K562 (cell line): Measurements from ENCODE around the gene CNPY2. TPM values are rescaled to one million over a fixed set of nuclear protein-coding genes. Genes with fewer than 3 reads are reported as not detected.

ENCODE experiments used
- ATAC-seq: fragments of 200-7000 bp; cut with Tn5 transposase; 3 replicates; pipeline ENCODE4 v1.9.1; 2020; ENCODE audit warnings: moderate library complexity
- BruUV-seq: library from RNA; stranded (reverse); fragments of 400-500 nt; replicated peaks from 2 replicates; lab custom pipeline; 2021; lab: Mats Ljungman, UMichigan
- CTCF ChIA-PET: fragments of 300-600 bp; formaldehyde crosslinking; extraction: SDS; loops from one replicate; lab custom pipeline; 2021; ENCODE audit warnings: low intra/inter-chr PET ratio; lab: Yijun Ruan, JAX
- POLR2A ChIA-PET: fragments of 300-600, 350-650 bp; sonication (Branson Sonifier 250); formaldehyde crosslinking; extraction: SDS; loops from one replicate; lab custom pipeline; 2021; ENCODE audit warnings: antibody characterized with exemption, inconsistent platforms; lab: Yijun Ruan, JAX
- DNase-seq, 4 experiments: peaks; one replicate each; pipeline versions ENCODE4 v3.0.0 to v3.0.0-alpha.2; 2011 to 2018; ENCODE audit warnings: low spot score in 3 of 4, mixed read lengths in 3 of 4; ENCODE audit errors: extremely low read depth in 1 of 4
- FAIRE-seq: peaks from 2 replicates; lab custom pipeline; 2011; peaks lifted over from hg19 to GRCh38; lab: Jason Lieb, UNC
- H2AFZ ChIP-seq: 2 replicates; pipeline ENCODE4 v1.6.0; 2011; ENCODE audit warnings: low read depth, low read length, control low read depth, inconsistent platforms
- H3K27ac ChIP-seq: fragments of 200-600 bp; 3 replicates; pipeline ENCODE4 v1.8.0; 2011; ENCODE audit warnings: low read depth, mild to moderate bottlenecking, control low read depth, inconsistent platforms, low read length, moderate library complexity, mixed read lengths; ENCODE audit errors: extremely low read depth
- H3K27me3 ChIP-seq, 2 experiments: fragments of 300-600 bp in 1 of 2; 2 replicates in 1 of 2; 3 replicates in 1 of 2; pipeline versions ENCODE4 v1.6.0 to v1.8.0; 2011; ENCODE audit warnings: inconsistent platforms in 2 of 2, low read length in 2 of 2, mild to moderate bottlenecking in 1 of 2, mixed read lengths in 1 of 2, moderate library complexity in 1 of 2; ENCODE audit not compliant: control insufficient read depth in 2 of 2, insufficient read depth in 2 of 2
- H3K36me3 ChIP-seq: fragments of 300-600 bp; 3 replicates; pipeline ENCODE4 v1.8.0; 2011; ENCODE audit warnings: mild to moderate bottlenecking, low read length, inconsistent platforms; ENCODE audit not compliant: control insufficient read depth, insufficient read depth
- H3K4me1 ChIP-seq, 2 experiments: fragments of 200-600 bp in 1 of 2; replicated peaks in 1 of 2; 2 replicates in 1 of 2; 3 replicates in 1 of 2; pipeline versions ENCODE4 v1.5.1 to v1.8.0; 2011; ENCODE audit warnings: inconsistent platforms in 2 of 2, low read length in 2 of 2, mild to moderate bottlenecking in 1 of 2, mixed read lengths in 1 of 2, moderate library complexity in 1 of 2; ENCODE audit not compliant: control insufficient read depth in 2 of 2, insufficient read depth in 2 of 2
- H3K4me2 ChIP-seq: 2 replicates; pipeline ENCODE4 v1.6.1; 2011; ENCODE audit warnings: low read length, control low read depth, inconsistent platforms, mixed read lengths; ENCODE audit not compliant: insufficient read depth
- H3K4me3 ChIP-seq: fragments of 200-600 bp; sonication (generic), shearing (Covaris generic); 2 replicates; pipeline ENCODE4 v1.5.1; 2016; ENCODE audit warnings: control low read depth, inconsistent platforms
- H3K79me2 ChIP-seq: fragments of 200-600 bp; 3 replicates; pipeline ENCODE4 v1.8.0; 2011; ENCODE audit warnings: low read length, inconsistent platforms; ENCODE audit not compliant: control insufficient read depth, insufficient read depth
- H3K9ac ChIP-seq, 2 experiments: 2 replicates each; pipeline versions ENCODE4 v1.6.0 to v1.6.1; 2011; ENCODE audit warnings: low read depth in 2 of 2, low read length in 2 of 2, control low read depth in 1 of 2, inconsistent platforms in 1 of 2, mild to moderate bottlenecking in 1 of 2, mixed read lengths in 1 of 2; ENCODE audit not compliant: insufficient read depth in 1 of 2
- H3K9me1 ChIP-seq: one replicate; pipeline ENCODE4 v1.6.0; 2011; ENCODE audit warnings: inconsistent platforms, mild to moderate bottlenecking, low read length, moderate library complexity; ENCODE audit not compliant: control insufficient read depth, insufficient read depth
- H3K9me3 ChIP-seq: replicated peaks from 2 replicates; pipeline ENCODE4 v1.5.1; 2011; ENCODE audit warnings: low read depth, low read length, inconsistent platforms; ENCODE audit not compliant: control insufficient read depth, insufficient read depth
- H4K20me1 ChIP-seq: replicated peaks from 2 replicates; pipeline ENCODE4 v1.6.1; 2011; ENCODE audit warnings: low read length, inconsistent platforms, mixed read lengths; ENCODE audit not compliant: control insufficient read depth, insufficient read depth
- MAFK ChIP-seq: IDR thresholded peaks from 2 replicates; pipeline ENCODE4 v1.6.1; 2011; ENCODE audit warnings: low read length, improper control_type of control experiment
- MCM2 ChIP-seq: fragments of 450-650 bp; IDR thresholded peaks from 2 replicates; pipeline ENCODE4 v1.6.1; 2017; ENCODE audit warnings: low read depth, mild to moderate bottlenecking
- POLR2AphosphoS2 ChIP-seq: IDR thresholded peaks from 2 replicates; pipeline ENCODE4 v1.6.1; 2012; ENCODE audit warnings: low read length, improper control_type of control experiment
- RAD21 ChIP-seq, 2 experiments: fragments of 250-450 bp in 1 of 2; fragments of 450-650 bp in 1 of 2; sonication (Bioruptor Pico) in 1 of 2; formaldehyde crosslinking in 1 of 2; IDR thresholded peaks in 1 of 2; conservative IDR thresholded peaks in 1 of 2; 2 replicates each; pipeline versions ENCODE4 v1.4.0 to v1.8.0; 2020 to 2022; ENCODE audit warnings: mild to moderate bottlenecking in 2 of 2, moderate library complexity in 1 of 2
- RBFOX2 ChIP-seq: fragments of 200-400 bp; formaldehyde crosslinking; IDR thresholded peaks from 2 replicates; pipeline ENCODE4 v1.6.1; 2017; ENCODE audit warnings: low read depth, mild to moderate bottlenecking, low read length, moderate library complexity
- REST ChIP-seq, 2 experiments: fragments of 450-650 bp; formaldehyde crosslinking in 1 of 2; IDR thresholded peaks; 2 replicates each; pipeline versions ENCODE4 v1.4.0 to v1.6.1; 2014 to 2020; ENCODE audit warnings: mild to moderate bottlenecking in 2 of 2, borderline replicate concordance in 1 of 2, low read depth in 1 of 2
- TFAP4 ChIP-seq: sonication (generic); formaldehyde crosslinking; IDR thresholded peaks from 2 replicates; pipeline ENCODE4 v1.8.0; 2022; ENCODE audit warnings: missing genetic modification reagents, mild to moderate bottlenecking, moderate library complexity, borderline replicate concordance
- THRA ChIP-seq: fragments of 450-650 bp; IDR thresholded peaks from 2 replicates; pipeline ENCODE4 v1.6.1; 2017; ENCODE audit warnings: mild to moderate bottlenecking, moderate library complexity
- ZBTB9 ChIP-seq: fragments of 450-650 bp; formaldehyde crosslinking; IDR thresholded peaks from 2 replicates; pipeline ENCODE4 v1.4.0; 2020; ENCODE audit warnings: mild to moderate bottlenecking, moderate library complexity
- WGBS: fragments of 100-300 bp; shearing (Covaris generic); methylation state at CpG from one replicate; pipeline ENCODE4 v1.1.6; 2016; ENCODE audit warnings: low coverage, mixed read lengths; ENCODE audit not compliant: insufficient coverage; ENCODE audit errors: missing lambda C conversion rate; 5-methylcytosine and 5-hydroxymethylcytosine counted together
- in situ Hi-C: fragments of 300-500 bp; cut with MboI; formaldehyde crosslinking; loops from 4 replicates; pipeline ENCODE4 v1.15.0; 2018; ENCODE audit warnings: inconsistent platforms, mixed read lengths
- intact Hi-C: fragments of 100-400 bp; cut with micrococcal nuclease; formaldehyde crosslinking; loops from 2 replicates; pipeline ENCODE4 v1.14.2; 2022
- polyA plus RNA-seq, 8 experiments: library from polyadenylated mRNA; depleted of rRNA in 4 of 8; stranded (reverse) in 5 of 8; unstranded in 3 of 8; fragments of >200 nt; fragmentation: Nextera tagmentation in 2 of 8; fragmentation: Illumina TruSeq in 1 of 8; extraction: Ambion mirVana in 2 of 8; extraction: Trizol in 1 of 8; gene quantifications; 2 replicates each; pipeline versions ENCODE4 v1.2.1 to v1.2.3, GENCODE V29; 2011 to 2014; ENCODE audit warnings: inconsistent platforms in 1 of 8, missing spikeins in 1 of 8
- total RNA-seq, 7 experiments: library from RNA; depleted of rRNA in 6 of 7; stranded (reverse); fragments of >200 nt in 6 of 7; fragmentation: Illumina TruSeq in 2 of 7; extraction: Trizol in 2 of 7; gene quantifications; 2 replicates each; pipeline versions ENCODE4 v1.2.1 to v1.2.3, GENCODE V29; 2011 to 2021; ENCODE audit warnings: low replicate concordance in 1 of 7

CNPY2 gene
- total and polyA plus RNA-seq, 9 of the 15 experiments (the other 6 are each of a cell fraction or from before 2014, with no cell fraction given): 33.8 to 190 (median 138) TPM

GRCh38 chr12:56346675-56347074 lies 30.9 kb upstream of the CNPY2 start:
- Histone ChIP-seq H3K4me1 (no peaks in the 10 kb centered on the region; a peak in 1 of 5 replicates), H2AFZ (no peak overlapping the region), H3K79me2 (no peaks in the 10 kb centered on the region), H3K9ac (0 out of 4 replicates have a peak overlapping the region, but pooled peaks of 1 of the 2 experiments have one; percentile 36), H3K9me3 (no peaks in the 10 kb centered on the region), H3K9me1 (peaks cover 4% of the 10 kb centered on the region), H3K27ac (no peak overlapping the region), H3K36me3 (peaks cover 77% of the 10 kb centered on the region; the same call in 2 of the 3 replicates), H3K4me3 (no peak overlapping the region), H3K4me2 (no peak overlapping the region), H3K27me3 (no peaks in the 10 kb centered on the region), H4K20me1 (no peaks in the 10 kb centered on the region)
- peak; percentile 73 for ATAC-seq
- ChIA-PET CTCF (no interaction called here), POLR2A (interaction anchor here (0.9 to 19.4 kb wide), 3 partner anchors 4 to 14 kb away, joined by 3 to 274 read pairs (median 274); partner anchors contain the start of genes APOF, IL23A, PAN2 and STAT2)
- no TSS peak for BruUV-seq
- in situ Hi-C loops (no loop called here), intact Hi-C loops (no loop called here)
- peak in 1 of 4 experiments; percentile 43 for DNase-seq
- no peak for FAIRE-seq
- 72% methylated on average over 5 of the region's 7 CpGs for WGBS
- TF ChIP-seq TFAP4 (CRISPR knock-in tag): peak; percentile 42; the same call in 1 of the 2 replicates
- TF ChIP-seq POLR2AphosphoS2: no peak
- TF ChIP-seq REST (IDR thresholded peaks at IDR 0.05; ENCODE audit: borderline replicate concordance): peak; percentile 53; the same call in 1 of the 2 replicates
- no peak for TF ChIP-seq REST (CRISPR knock-in tag; IDR thresholded peaks at IDR 0.05; ENCODE audit: low read depth)
- no peak for TF ChIP-seq ZBTB9 (CRISPR knock-in tag)
- TF ChIP-seq RAD21 (CRISPR knock-in tag; conservative IDR thresholded peaks at IDR 0.05 in 1 of 2, IDR thresholded peaks at IDR 0.05 in 1 of 2): peak in 1 of 2 experiments; percentile 65; a peak in 2 of 4 replicates
- TF ChIP-seq MCM2: no peak
- TF ChIP-seq RBFOX2: 0 out of 2 replicates have a peak, but pooled peaks have one; percentile 24
- TF ChIP-seq THRA: no peak
- no peak for TF ChIP-seq MAFK
